Ishikawa (cell line): ENCODE measurements around the gene SPATC1L.

Experiments
- CEBPB ChIP-seq: IDR thresholded peaks from 2 replicates; pipeline ENCODE4 v1.6.1; 2012
- CREB1 ChIP-seq: IDR thresholded peaks from 2 replicates; pipeline ENCODE4 v1.6.1; 2012; ENCODE audit warnings: low read depth
- EGR1 ChIP-seq: IDR thresholded peaks from 2 replicates; pipeline ENCODE4 v1.6.1; 2012
- EP300 ChIP-seq: IDR thresholded peaks from 2 replicates; pipeline ENCODE4 v1.6.1; 2012; ENCODE audit warnings: borderline replicate concordance
- FOXM1 ChIP-seq: IDR thresholded peaks from 2 replicates; pipeline ENCODE4 v1.6.1; 2012; ENCODE audit warnings: low read depth, borderline replicate concordance
- NFIC ChIP-seq: IDR thresholded peaks from 2 replicates; pipeline ENCODE4 v1.6.1; 2012
- RAD21 ChIP-seq: IDR thresholded peaks from 2 replicates; pipeline ENCODE4 v1.6.1; 2012; ENCODE audit warnings: low read depth
- TAF1 ChIP-seq: IDR thresholded peaks from 2 replicates; pipeline ENCODE4 v1.6.1; 2012; ENCODE audit warnings: low read depth, mild to moderate bottlenecking
- TCF12 ChIP-seq: IDR thresholded peaks from 2 replicates; pipeline ENCODE4 v1.6.1; 2012; ENCODE audit warnings: low read depth
- TEAD4 ChIP-seq: IDR thresholded peaks from 2 replicates; pipeline ENCODE4 v1.6.1; 2012
- YY1 ChIP-seq: IDR thresholded peaks from 2 replicates; pipeline ENCODE4 v1.6.1; 2012; ENCODE audit warnings: low read depth
- ZBTB7A ChIP-seq: IDR thresholded peaks from 2 replicates; pipeline ENCODE4 v1.6.1; 2012; ENCODE audit warnings: low read depth
- TF ChIP-seq, protein P1 (sequence below): IDR thresholded peaks from 2 replicates; pipeline ENCODE4 v1.6.1; 2012
- TF ChIP-seq, protein P2 (sequence below): IDR thresholded peaks from 2 replicates; pipeline ENCODE4 v1.6.1; 2012; ENCODE audit warnings: low read depth, mild to moderate bottlenecking
- TF ChIP-seq, protein P3 (sequence below): IDR thresholded peaks from 2 replicates; pipeline ENCODE4 v1.6.1; 2012

Gene SPATC1L

DNA sequence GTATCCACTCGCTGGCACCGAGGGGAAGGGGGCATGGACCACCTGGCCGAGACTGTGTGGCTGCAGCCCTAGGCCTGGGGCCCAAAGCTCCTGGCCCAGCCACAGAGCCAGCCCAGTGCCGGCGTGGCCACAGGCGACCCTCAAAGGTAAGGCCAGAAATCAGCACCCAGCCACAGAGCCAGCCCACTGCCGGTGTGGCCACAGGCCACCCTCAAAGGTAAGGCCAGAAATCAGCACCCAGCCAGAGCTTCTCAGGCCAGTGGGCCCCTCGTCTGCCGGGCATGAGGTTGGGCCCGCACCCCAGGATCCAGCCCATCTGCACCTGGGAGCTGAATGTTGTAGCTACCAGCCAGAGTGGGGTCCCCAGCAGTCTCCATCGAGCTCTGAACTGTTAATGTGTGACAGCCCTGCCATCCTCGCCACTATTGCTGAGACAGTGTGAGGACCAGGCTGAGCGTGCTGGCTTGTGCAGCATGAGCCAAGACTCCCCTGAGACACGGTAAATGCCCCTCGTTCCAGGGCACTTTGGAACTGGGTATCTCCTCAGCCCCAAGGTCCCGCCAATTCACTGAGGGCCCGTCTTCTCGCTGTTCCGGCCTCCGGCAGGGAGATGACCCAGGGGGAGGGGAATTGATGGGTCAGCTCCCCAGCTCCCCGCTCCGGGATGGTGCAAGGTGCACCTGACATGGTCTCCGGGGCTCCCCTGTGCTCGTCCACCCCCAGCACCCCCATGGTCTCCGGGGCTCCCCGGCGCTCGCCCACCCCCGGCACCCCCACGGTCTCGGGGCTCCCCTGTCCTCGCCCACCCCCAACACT is 24.2 kb downstream of the SPATC1L start:
- TF ChIP-seq, protein P1, sequence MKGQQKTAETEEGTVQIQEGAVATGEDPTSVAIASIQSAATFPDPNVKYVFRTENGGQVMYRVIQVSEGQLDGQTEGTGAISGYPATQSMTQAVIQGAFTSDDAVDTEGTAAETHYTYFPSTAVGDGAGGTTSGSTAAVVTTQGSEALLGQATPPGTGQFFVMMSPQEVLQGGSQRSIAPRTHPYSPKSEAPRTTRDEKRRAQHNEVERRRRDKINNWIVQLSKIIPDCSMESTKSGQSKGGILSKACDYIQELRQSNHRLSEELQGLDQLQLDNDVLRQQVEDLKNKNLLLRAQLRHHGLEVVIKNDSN: no peak
- no peak for TF ChIP-seq TCF12
- TF ChIP-seq, protein P2, sequence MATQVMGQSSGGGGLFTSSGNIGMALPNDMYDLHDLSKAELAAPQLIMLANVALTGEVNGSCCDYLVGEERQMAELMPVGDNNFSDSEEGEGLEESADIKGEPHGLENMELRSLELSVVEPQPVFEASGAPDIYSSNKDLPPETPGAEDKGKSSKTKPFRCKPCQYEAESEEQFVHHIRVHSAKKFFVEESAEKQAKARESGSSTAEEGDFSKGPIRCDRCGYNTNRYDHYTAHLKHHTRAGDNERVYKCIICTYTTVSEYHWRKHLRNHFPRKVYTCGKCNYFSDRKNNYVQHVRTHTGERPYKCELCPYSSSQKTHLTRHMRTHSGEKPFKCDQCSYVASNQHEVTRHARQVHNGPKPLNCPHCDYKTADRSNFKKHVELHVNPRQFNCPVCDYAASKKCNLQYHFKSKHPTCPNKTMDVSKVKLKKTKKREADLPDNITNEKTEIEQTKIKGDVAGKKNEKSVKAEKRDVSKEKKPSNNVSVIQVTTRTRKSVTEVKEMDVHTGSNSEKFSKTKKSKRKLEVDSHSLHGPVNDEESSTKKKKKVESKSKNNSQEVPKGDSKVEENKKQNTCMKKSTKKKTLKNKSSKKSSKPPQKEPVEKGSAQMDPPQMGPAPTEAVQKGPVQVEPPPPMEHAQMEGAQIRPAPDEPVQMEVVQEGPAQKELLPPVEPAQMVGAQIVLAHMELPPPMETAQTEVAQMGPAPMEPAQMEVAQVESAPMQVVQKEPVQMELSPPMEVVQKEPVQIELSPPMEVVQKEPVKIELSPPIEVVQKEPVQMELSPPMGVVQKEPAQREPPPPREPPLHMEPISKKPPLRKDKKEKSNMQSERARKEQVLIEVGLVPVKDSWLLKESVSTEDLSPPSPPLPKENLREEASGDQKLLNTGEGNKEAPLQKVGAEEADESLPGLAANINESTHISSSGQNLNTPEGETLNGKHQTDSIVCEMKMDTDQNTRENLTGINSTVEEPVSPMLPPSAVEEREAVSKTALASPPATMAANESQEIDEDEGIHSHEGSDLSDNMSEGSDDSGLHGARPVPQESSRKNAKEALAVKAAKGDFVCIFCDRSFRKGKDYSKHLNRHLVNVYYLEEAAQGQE: no peak
- TF ChIP-seq, protein P3, sequence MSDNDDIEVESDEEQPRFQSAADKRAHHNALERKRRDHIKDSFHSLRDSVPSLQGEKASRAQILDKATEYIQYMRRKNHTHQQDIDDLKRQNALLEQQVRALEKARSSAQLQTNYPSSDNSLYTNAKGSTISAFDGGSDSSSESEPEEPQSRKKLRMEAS: no peak
- TF ChIP-seq NFIC: no peak
- TF ChIP-seq FOXM1: no peak
- no peak for TF ChIP-seq EP300
- no peak for TF ChIP-seq CREB1

DNA sequence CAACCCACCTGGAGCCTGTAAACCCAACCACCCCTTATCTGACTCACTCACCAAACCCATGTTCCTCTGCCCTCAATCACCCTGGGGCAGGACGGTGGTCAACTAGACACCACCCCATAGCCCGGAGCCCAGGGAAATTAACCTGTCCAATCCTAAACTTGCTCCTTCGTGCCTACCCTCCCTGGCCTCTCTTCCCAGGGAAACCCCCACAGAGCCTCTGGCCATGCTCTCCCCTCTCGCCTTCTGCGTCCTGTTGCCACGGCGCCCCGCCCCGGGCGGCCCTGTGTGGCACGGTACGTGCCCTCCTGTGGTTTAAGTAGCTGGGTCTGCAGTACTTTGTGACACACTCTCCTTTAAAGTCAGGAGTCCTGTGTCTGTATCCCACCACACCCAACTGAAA is 24.9 kb downstream of the SPATC1L start:
- TF ChIP-seq TCF12: no peak
- no peak for TF ChIP-seq CEBPB
- no peak for TF ChIP-seq EP300
- no peak for TF ChIP-seq TAF1
- TF ChIP-seq YY1: no peak
- TF ChIP-seq, protein P1: no peak
- TF ChIP-seq, protein P2: no peak
- TF ChIP-seq ZBTB7A: no peak
- TF ChIP-seq, protein P3: no peak
- TF ChIP-seq CREB1: no peak
- TF ChIP-seq RAD21: no peak
- no peak for TF ChIP-seq TEAD4
- TF ChIP-seq EGR1: no peak
- no peak for TF ChIP-seq NFIC

DNA sequence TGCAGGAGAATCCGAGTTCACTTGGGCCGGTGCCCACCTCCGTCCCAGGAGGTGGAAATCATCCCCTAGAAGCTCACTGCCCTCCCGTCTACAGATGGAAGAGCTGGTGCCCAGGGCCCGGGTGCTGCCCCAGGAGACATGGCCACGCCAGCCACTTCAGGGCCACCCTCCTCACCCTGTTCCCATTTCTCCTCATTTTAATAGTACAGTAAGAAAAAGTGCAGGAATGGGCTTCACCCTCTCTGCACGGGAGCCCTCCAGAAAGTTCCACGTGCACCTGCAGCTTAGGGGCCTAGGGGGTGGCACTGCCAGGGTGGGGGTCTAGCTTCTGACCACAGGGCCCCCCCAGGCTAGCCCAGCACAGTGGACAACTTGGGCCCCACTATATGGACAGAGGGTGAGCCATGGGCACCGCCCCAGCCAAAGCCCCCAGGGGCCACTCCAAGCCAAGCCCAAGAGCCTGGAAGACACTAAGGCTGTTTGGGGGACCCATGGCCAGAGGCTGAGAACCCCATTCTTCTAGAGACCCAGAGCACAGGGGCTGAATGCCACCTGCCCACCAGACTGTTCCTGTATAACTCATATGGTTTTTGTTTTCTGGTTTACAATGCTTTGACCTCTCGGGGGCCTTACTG is 25.5 kb downstream of the SPATC1L start:
- TF ChIP-seq YY1: no peak
- TF ChIP-seq TCF12: no peak

DNA sequence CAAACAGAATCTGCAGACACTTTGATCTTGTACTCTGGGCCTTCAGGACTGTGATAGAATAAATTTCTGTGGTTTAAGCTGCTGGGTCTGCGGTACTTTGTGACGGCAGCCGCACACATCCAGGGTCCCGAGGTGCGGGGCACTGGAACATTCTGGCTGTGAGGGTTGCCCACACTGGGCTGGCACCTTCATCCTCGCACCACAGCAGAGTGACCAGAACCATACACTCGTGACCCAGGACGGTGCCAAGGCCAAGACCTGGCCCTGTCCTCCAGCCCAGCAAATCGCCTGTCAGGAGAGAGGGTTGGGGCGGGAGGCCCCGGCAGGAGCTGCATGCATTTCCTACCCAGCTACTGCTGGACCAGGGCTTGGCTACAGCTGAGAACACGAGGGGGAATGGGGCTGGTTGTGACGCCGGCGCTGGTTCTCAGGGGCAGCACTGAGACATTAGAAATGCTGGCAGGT is 26.2 kb downstream of the SPATC1L start:
- TF ChIP-seq CEBPB: no peak
- TF ChIP-seq RAD21: no peak
- TF ChIP-seq CREB1: no peak
- TF ChIP-seq, protein P3: no peak
- no peak for TF ChIP-seq NFIC
- TF ChIP-seq TCF12: no peak
- no peak for TF ChIP-seq TEAD4
- TF ChIP-seq EP300: no peak
- TF ChIP-seq FOXM1: no peak
- no peak for TF ChIP-seq EGR1
- TF ChIP-seq ZBTB7A: no peak
- TF ChIP-seq TAF1: no peak
- TF ChIP-seq YY1: no peak
- TF ChIP-seq, protein P1: no peak

DNA sequence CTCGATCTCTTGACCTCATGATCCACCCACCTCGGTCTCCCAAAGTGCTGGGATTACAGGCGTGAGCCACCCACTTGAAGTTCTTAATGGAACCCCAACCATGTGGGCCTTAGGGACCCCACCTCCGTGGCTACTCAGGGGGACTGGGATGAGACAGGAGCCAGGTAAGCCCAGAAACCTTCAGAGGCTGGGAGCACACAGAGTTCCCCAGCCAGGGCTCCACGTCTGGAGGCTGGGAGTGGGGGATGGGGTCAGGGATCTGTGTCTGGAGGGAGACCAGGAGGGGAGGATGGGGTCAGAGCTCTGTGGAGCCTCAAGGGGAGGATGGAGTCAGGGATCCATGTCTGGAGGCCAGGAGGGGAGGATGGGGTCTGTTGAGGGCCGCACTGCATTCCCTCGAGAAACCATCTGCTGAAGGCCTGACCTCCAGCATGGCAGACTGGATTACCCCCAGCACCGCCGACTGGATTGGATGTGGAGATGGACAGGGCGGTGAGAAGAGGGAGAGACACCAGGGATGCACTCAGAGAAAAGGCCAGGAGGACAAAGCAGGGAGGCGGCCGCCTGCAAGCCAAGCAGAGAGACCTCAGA is 26.8 kb downstream of the SPATC1L start:
- TF ChIP-seq CREB1 (no peak), YY1 (no peak), TEAD4 (no peak), TAF1 (no peak), NFIC (no peak), EP300 (no peak), EGR1 (no peak), FOXM1 (no peak), CEBPB (no peak), TCF12 (no peak), RAD21 (no peak), ZBTB7A (no peak)
- TF ChIP-seq, protein P3: no peak
- TF ChIP-seq, protein P1: no peak
- TF ChIP-seq, protein P2: no peak
